HG03045 (cell line): ENCODE measurements around the gene BICDL1.

Experiments used
- ATAC-seq: cut with Tn5 transposase; IDR thresholded peaks from one replicate; pipeline ENCODE4 v1.9.1; 2021; ENCODE audit warnings: mild to moderate bottlenecking, moderate library complexity; ENCODE audit not compliant: unreplicated experiment

BICDL1 gene

GRCh38 chr12:120051535-120051934 lies 62.5 kb downstream of the BICDL1 start:
- ATAC-seq = no peak

DNA sequence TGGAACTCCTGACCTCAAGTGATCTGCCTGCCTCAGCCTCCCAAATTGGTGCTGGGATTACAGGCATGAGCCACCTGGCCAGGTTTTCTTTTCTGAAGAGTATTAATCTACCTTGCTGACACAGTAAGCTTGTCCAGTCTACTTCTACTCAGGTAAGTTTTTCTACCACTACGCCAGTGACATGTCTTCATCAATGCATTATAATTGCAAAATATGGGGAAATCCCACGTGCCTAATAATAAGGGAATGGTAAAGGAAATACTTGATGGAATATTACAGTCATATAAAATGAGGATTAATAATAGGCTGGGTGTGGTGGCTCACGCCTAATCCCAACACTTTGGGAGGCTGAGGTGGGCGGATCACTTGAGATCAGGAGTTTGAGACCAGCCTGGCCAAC lies 65.3 kb downstream of the BICDL1 start:
- no peak for ATAC-seq

- no peak for ATAC-seq
Observed at GRCh38 chr12:120055231-120056000, 66.4 kb downstream of the BICDL1 start.

DNA sequence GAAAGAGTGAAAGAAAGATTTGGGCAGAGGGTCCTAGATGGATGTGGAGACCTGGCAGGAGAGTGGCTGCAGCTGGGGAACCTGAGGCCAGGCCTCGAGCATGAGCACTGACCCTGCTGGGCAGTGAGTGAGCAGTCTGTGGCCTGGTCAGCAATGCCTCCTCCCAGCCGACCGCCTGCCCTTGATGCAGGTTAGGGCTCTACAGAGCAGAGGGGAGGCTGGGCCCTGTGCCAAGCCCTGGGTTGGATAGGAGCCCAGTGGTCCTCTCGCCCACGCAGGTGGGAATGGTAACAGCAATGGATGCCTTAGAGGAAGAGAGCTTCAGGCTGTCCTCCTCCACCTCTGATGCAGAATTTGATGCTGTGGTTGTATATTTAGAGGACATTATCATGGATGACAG lies 67.7 kb downstream of the BICDL1 start:
- no peak for ATAC-seq

GRCh38 chr12:120060196-120060595 lies 71.2 kb downstream of the BICDL1 start:
- no peak for ATAC-seq

DNA sequence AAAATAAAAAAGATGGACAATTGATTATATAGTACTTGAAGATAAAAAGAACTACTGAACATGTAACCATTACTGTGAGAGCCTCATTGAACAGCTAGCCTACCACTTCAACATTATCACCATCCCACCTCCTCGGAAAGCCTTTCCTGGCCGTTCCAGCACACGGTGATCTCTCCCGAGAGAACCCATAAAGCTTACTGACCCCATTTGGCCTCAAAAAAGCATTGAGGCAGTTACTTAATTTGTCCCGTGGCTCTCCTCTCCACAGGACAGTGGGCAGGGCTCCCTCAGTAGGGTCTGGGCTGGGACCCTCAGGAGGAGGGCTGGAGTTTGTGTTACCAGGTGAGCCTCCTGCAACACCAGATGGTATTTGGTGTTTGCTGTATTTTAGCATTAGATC lies 71.7 kb downstream of the BICDL1 start:
- no peak for ATAC-seq

GRCh38 chr12:120061575-120062214 lies 72.7 kb downstream of the BICDL1 start:
- no peak for ATAC-seq

DNA sequence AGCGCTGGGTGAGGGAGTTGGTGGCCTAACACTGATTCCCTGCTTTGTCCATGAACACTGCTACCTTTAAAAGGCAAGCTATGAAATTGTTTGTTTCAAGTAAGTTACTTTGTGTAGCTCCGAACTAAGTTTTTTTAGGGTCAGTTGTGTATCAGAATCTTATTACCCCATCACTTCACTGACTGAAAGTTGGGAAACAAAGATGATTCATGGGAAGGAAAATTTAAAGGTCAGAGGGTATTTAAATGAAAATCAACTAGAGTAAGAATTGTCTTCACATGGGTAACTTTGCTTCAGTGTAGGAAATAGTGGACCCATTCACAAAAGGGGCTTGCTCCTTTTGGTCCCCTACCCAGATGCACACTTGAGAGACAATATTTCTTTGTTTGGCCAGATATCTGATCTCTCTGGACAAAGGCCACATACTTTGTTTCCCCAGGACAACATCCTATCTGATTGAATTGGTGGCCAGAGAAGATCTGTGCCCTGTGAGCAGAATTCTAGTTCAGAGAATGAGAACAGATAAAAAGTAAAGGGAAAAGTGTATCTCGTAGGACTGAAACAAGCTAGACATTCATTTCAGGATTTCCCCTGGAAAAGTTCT lies 74.0 kb downstream of the BICDL1 start:
- ATAC-seq = no peak

DNA sequence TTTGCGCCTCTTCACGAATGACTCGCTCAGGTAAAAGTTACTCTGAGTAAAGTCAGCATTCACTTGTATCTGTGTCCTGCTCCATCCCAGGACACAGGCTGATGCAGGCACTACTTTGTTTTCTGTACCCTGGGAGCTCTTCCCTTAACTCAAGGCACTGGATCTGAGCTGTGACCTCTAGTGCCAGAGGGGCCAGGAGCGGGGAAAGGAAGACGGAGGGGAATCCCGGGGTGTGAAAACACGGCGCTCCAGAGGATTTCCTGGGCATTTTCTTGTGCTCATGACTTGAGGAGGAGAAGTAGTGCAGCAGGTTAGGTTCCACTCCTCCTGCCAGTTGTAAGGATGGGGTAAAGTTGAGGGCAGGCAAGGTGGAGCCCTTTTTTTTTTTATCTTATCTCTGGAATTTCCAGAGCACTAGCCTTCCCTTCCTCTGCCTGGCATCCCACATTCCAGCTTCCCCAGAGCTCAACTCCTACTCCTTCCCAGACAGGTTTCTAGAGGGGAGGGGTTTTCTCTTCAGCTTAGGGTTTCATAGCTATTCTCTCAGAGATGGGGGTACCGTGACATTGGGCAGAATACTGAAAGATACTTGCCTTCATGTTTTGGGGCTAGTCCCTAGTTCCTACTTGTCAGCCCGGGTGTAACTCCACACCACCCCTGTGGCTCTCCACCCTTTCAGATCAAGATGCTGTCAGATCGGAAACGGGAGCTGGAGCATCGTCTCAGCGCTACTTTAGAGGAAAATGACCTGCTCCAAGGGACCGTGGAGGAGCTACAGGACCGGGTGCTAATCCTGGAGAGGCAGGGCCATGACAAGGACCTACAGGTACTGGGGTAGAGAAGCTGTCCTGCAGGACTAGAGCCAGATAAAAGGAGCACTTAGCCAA lies 75.3 kb downstream of the BICDL1 start:
- ATAC-seq = no peak

DNA sequence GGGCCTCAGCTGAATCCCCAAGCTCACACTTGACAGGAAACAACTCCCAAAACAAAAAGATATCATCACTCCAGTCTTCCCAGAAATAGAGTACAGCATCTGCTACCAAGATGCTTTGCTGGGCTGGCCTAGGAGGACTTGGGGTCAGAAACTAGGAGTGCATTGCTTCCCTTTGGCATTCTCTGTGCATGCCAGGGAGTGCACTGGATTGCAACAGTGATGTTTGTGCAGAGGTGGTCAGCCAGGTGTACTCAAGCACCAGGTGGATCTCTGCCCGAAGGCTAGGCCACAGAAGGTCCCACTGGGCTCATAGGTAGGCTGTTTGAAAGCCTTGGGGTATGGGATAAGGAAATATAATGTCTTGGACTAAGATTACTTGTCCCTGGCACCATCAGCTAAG lies 76.4 kb downstream of the BICDL1 start:
- no peak for ATAC-seq

GRCh38 chr12:120066341-120066740 lies 77.3 kb downstream of the BICDL1 start:
- no peak for ATAC-seq

DNA sequence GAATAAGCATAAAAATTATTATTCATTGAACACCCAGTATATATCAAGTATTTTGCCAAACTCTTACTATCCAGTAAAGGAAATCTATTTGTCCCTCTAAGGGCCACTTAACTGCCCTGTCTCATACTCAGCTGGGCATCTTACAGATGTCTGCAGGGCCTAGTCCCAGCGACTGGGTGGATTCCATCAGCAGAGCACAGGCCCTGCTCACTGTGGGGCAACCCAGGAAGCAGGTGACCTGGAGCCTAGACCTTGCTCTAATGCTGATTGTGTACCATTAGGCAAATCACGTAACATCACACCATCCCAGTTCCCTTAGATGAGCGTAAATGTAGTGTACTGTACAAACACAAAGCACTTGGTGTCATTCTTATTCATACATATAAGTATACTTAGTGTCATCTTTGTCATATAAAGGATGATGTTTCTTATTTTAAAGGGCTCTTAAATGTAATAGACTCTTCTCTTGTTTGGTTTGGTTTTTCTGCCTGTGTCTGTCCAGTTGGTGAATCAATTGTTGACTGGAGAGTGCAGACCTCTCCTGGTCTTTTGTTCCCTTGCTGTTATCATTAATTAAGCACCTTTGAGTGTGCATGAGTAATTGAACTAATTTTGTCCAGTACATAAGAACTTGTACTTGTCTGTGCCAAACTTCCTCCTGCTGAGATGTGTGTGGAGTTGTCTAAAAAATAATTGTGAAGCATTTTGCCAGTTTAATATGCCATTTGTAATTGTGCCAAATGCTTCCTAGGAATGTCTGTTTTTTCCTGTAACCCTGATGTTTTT lies 78.2 kb downstream of the BICDL1 start:
- ATAC-seq = no peak

DNA sequence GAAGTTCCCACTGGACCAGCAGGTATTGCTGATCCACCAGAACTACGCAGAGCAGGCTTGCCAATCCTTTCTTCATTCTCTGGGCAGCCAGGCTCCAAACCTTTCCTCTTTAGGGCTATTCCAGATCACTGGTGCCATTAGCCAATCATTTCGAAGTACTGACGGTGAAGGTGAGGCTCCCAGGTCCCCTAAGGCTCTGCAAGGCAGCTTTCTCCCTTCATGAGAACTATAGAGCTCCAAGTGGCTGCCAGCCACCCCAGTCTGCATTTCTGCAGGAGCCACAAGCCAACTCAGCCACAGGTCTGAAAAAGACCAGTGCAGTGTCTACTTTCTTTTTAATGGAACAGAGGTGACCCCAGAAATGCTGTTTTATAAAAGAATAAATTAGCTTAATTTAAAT lies 78.9 kb downstream of the BICDL1 start:
- ATAC-seq = no peak

DNA sequence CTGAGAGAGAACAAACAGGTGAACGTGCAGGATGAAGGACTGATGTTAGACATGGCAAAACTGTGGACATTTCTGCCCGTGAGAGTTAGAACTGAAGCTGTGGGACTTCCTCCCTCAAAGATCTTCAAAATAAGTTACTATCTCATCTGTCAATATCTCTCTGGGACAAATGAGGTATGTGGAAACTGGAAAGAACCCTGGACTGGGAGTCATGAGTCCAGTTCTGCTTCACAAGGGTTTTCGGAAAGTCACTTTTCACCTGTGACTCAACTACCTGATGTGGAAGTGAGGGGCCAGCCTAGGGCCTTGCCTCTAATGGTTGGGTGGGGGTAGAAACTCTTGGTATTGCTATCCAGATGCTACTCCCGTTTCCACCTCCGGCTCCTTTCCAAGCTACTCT lies 80.2 kb downstream of the BICDL1 start:
- ATAC-seq = no peak

- ATAC-seq = no peak
Observed at GRCh38 chr12:120071493-120072020, 82.5 kb downstream of the BICDL1 start.

- no peak for ATAC-seq
Observed at GRCh38 chr12:120072472-120073249, 83.6 kb downstream of the BICDL1 start.

GRCh38 chr12:120075034-120075616 lies 86.1 kb downstream of the BICDL1 start:
- ATAC-seq = no peak

GRCh38 chr12:120076651-120077050 lies 87.6 kb downstream of the BICDL1 start:
- ATAC-seq = no peak

GRCh38 chr12:120077260-120077659 lies 88.2 kb downstream of the BICDL1 start:
- ATAC-seq = no peak
